ENCODE measurements around the gene JPH4. TPM values are rescaled to one million over a fixed set of nuclear protein-coding genes. Genes with fewer than 3 reads are reported as not detected.

Gene JPH4
- total and polyA plus RNA-seq, 2 of the 8 experiments (the other 6 are each of a cell fraction or from before 2014, with no cell fraction given): 23.9 to 46.7 TPM

DNA sequence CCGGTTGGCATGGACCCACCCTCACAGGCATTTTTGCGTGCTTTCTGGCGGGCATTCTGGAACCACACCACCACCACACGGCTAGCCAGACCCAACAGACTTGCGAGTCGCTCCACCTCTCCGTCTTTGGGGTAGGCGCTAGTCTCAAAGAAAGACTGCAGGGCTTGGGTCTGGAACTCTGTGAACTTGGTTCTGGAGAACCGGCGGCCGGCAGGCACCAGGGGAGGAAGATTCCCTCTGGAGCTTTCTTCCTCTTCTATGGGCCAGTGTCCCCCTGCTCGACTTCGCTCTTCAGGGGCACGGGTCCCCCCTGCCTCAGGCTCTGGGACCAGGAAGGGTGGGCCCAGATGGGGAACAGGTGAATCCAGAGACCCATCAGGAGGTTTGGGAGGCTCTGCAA, 53.6 kb downstream of the JPH4 start:
- DNase-seq (ENCODE audit: low read depth in 1 of 2, low spot score in 2 of 2) (no peak), FAIRE-seq (no peak)
- no peak overlapping the region for H3K23ac ChIP-seq (ENCODE audit: insufficient read length)
- WGBS, 2 experiments (ENCODE audit: extremely low coverage in 1 of 2, insufficient coverage in 1 of 2, insufficient read length in 1 of 2, insufficient replicate concordance in 2 of 2, low coverage in 1 of 2, low lambda C conversion rate in 2 of 2, missing lambda C conversion rate in 1 of 2): 87% methylated on average over 11 of the region's 14 CpGs; no CpG with 5 or more reads in 1 of the 2 experiments
- H2BK20ac ChIP-seq (ENCODE audit: low read length): no peak overlapping the region
- no peaks in the 10 kb centered on the region for H3K79me2 ChIP-seq (ENCODE audit: control insufficient read depth in 1 of 2, insufficient read depth in 2 of 2, low read length in 2 of 2)
- TF ChIP-seq RBBP5 (IDR thresholded peaks at IDR 0.05; ENCODE audit: borderline replicate concordance, low read depth, low read length) (no peak), GABPA (IDR thresholded peaks at IDR 0.05; ENCODE audit: borderline replicate concordance, insufficient read depth, low read length) (no peak), BCL11A (IDR thresholded peaks at IDR 0.05; ENCODE audit: low read depth in 2 of 2, low read length in 2 of 2) (no peak), TCF12 (IDR thresholded peaks at IDR 0.05; ENCODE audit: low read depth, low read length) (no peak), HDAC2 (IDR thresholded peaks at IDR 0.05; ENCODE audit: borderline replicate concordance in 1 of 2, low read depth in 2 of 2, low read length in 2 of 2) (no peak), CHD1 (IDR thresholded peaks at IDR 0.05; ENCODE audit: low read depth, low read length) (no peak), YY1 (IDR thresholded peaks at IDR 0.05; ENCODE audit: low read depth, low read length) (no peak)
- H4K5ac ChIP-seq (ENCODE audit: insufficient read length, low read depth, low read length): no peak overlapping the region
- POLR2A ChIA-PET (ENCODE audit: partially characterized antibody): interaction anchor here (0.8 to 52.7 kb wide), 5 partner anchors 4 to 47 kb away, joined by 3 to 1523 read pairs (median 4); partner anchors contain the start of genes AP1G2, THTPA and ZFHX2
- H2BK15ac ChIP-seq (ENCODE audit: low read length): no peak overlapping the region
- H3K9me3 ChIP-seq (ENCODE audit: insufficient read depth in 2 of 2, low read depth in 1 of 2, low read length in 1 of 2): no peaks in the 10 kb centered on the region
- H2AK5ac ChIP-seq (ENCODE audit: low read depth, low read length): no peak overlapping the region
- H3K56ac ChIP-seq (replicated peaks; ENCODE audit: insufficient read length, low read depth, low read length): no peak overlapping the region
- H3K27ac ChIP-seq (ENCODE audit: low read depth, low read length): no peak overlapping the region
- no peak overlapping the region; the same call in 1 of the 2 replicates for H4K8ac ChIP-seq (ENCODE audit: extremely low read depth, insufficient read depth, low read length)
- peaks cover 0 to 4% (median 1%) of the 10 kb centered on the region in 4 experiments; a peak in 3 of 7 replicates for H3K4me1 ChIP-seq (replicated peaks in 1 of 4; ENCODE audit: control insufficient read depth in 3 of 4, insufficient read depth in 4 of 4, low read length in 3 of 4)
- no peaks in the 10 kb centered on the region for H3K79me1 ChIP-seq (ENCODE audit: low read depth, low read length)
- H3K36me3 ChIP-seq (ENCODE audit: control insufficient read depth in 2 of 4, insufficient read depth in 4 of 4, low read length in 3 of 4): peaks cover 2 to 45% (median 25%) of the 10 kb centered on the region in 4 experiments
- no peak overlapping the region for H2AFZ ChIP-seq (ENCODE audit: low read length)
- H3K27me3 ChIP-seq (replicated peaks in 1 of 4; ENCODE audit: control insufficient read depth in 3 of 4, extremely low read depth in 1 of 4, insufficient read depth in 3 of 4, low read length in 3 of 4): no peaks in the 10 kb centered on the region
- no peak overlapping the region for H3K14ac ChIP-seq (ENCODE audit: insufficient read length)
- no peak overlapping the region for H2BK120ac ChIP-seq (replicated peaks; ENCODE audit: low read depth, low read length)
- H3K18ac ChIP-seq (ENCODE audit: extremely low read depth, low read length): no peak overlapping the region
- H2BK5ac ChIP-seq (ENCODE audit: low read depth, low read length): no peak overlapping the region
- peaks cover 0 to 3% of the 10 kb centered on the region in 2 experiments for H4K20me1 ChIP-seq (replicated peaks in 1 of 2; ENCODE audit: control insufficient read depth in 1 of 2, insufficient read depth in 2 of 2, low read length in 2 of 2)
- CTCF ChIA-PET (ENCODE audit: partially characterized antibody): interaction anchor here (1.7 to 70.5 kb wide), 4 partner anchors 9 to 48 kb away, joined by 7 to 2092 read pairs (median 661); partner anchors contain the start of genes AP1G2, NGDN, THTPA and ZFHX2
- H2BK12ac ChIP-seq (ENCODE audit: low read depth, low read length): peak overlapping the region; percentile 12; the same call in 1 of the 2 replicates
- H3K9ac ChIP-seq (replicated peaks in 1 of 4; ENCODE audit: extremely low read depth in 1 of 4, low read depth in 3 of 4, low read length in 3 of 4): no peak overlapping the region
- no peak overlapping the region for H3K4me3 ChIP-seq (ENCODE audit: extremely low read depth in 1 of 4, insufficient read depth in 2 of 4, low read depth in 3 of 4, low read length in 4 of 4)
- H3K4ac ChIP-seq (replicated peaks; ENCODE audit: insufficient read length, low read depth, low read length): no peak overlapping the region
- no peaks in the 10 kb centered on the region for H3K23me2 ChIP-seq (ENCODE audit: low read depth, low read length)
- no peak overlapping the region for H3K4me2 ChIP-seq (ENCODE audit: insufficient read depth in 1 of 2, low read depth in 2 of 2, low read length in 2 of 2)
- no peak overlapping the region for H4K91ac ChIP-seq (replicated peaks; ENCODE audit: insufficient read length, low read length)

Measured in H1 (cell line).